HG02623 (cell line): Measurements from ENCODE around the gene ZNF219.
"Not testable (repeated sequence)": the region's sequence is repeated elsewhere in the genome, so short reads cannot be mapped to it uniquely, and the experiment has no call there.

Experiments used
- ATAC-seq: cut with Tn5 transposase; IDR thresholded peaks from one replicate; pipeline ENCODE4 v1.9.1; 2021; ENCODE audit warnings: moderate library complexity; ENCODE audit not compliant: unreplicated experiment

Gene ZNF219

GRCh38 chr14:21049271-21049673, 49.2 kb downstream of the ZNF219 start:
- ATAC-seq, result no peak

DNA sequence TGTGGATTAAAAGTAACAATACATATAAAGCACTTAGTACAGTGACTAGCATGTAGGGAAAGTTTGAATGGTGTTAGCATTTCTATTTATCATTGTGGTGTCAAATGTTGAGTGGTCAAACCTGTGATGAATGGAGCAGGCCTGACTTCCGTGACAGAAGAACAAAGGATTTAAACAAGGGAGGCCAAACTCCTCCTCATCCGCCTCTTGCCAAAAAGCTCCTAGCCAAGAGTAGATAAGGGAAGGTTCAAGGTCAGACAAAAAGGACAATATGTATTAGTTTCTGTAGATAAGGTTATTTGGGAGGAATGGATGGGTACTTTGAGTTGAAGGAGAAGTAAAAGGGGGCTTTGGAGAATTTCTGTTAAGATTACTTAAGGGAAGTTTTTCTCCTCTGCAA, 49.8 kb downstream of the ZNF219 start:
- no peak for ATAC-seq

- ATAC-seq, result no peak
These were observed 51.1 kb downstream of the ZNF219 start for GRCh38 chr14:21047378-21047781.

GRCh38 chr14:21043974-21044618, 54.4 kb downstream of the ZNF219 start:
- no peak for ATAC-seq

- no peak for ATAC-seq
These were observed 55.0 kb downstream of the ZNF219 start for GRCh38 chr14:21043387-21043973.

GRCh38 chr14:21042918-21043317, 55.5 kb downstream of the ZNF219 start:
- no peak for ATAC-seq

- no peak for ATAC-seq
These were observed 56.6 kb downstream of the ZNF219 start, which contains the start of gene RNASE7 for GRCh38 chr14:21041676-21042433. RNASE7 (plus strand) TSS chr14:21042362; CDS start chr14:21042993, 631 bp downstream.

- not testable (repeated sequence) for ATAC-seq
These were observed 57.5 kb downstream of the ZNF219 start for GRCh38 chr14:21040941-21041340.

DNA sequence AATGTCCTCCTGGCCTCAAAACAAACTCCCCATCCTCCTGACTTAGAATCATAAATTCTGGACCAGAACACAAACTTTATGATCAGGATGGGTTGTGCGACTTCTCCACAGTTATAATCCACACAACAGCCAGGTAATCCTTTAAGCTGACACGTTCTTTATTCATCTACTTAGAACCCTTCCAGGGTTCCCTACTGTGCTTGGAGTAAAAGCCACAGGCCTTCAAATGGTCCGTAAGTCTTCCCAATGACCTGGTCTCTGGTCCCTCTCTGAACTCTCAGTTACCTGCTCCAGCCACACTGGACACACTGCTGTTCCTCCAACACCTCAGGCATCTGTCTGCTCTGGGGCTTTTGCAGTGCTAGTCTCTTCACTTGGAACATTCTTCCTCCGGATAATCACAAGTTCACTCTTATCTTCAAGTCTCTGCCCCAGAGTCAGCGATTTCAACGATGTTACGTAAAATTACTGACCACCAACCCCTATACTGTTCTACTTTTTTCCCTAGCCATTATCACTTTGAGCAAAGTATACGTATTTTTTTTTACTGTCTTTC, 58.0 kb downstream of the ZNF219 start:
- no peak for ATAC-seq
